Subcutaneous adipose tissue (tissue), 4 donors: ENCODE results near the gene KIF12. TPM values are rescaled to one million over a fixed set of nuclear protein-coding genes. Genes with fewer than 3 reads are reported as not detected.

Experiments
- CTCF ChIP-seq: fragments of 450-650 bp; IDR thresholded peaks from one replicate; pipeline ENCODE4 v1.5.1; 2016; ENCODE audit warnings: low read depth, mild to moderate bottlenecking, control low read depth, antibody characterized with exemption, moderate library complexity
- total RNA-seq, 4 donors: library from RNA; depleted of rRNA; stranded (reverse); fragments of >200 nt; gene quantifications; one replicate each; pipeline ENCODE4 v1.1.0, GENCODE V29; 2016

The KIF12 gene
- total RNA-seq, 4 donors from 2014 or later = not detected

GRCh38 chr9:114084282-114085073, 14.6 kb downstream of the KIF12 start:
- TF ChIP-seq CTCF = no peak

GRCh38 chr9:114083666-114084065, 15.4 kb downstream of the KIF12 start:
- TF ChIP-seq CTCF = no peak

GRCh38 chr9:114082017-114082762, 16.9 kb downstream of the KIF12 start:
- no peak for TF ChIP-seq CTCF

GRCh38 chr9:114081441-114082016, 17.6 kb downstream of the KIF12 start:
- TF ChIP-seq CTCF = no peak

- TF ChIP-seq CTCF = no peak
Measured at GRCh38 chr9:114080773-114081440, 18.2 kb downstream of the KIF12 start.

- no peak for TF ChIP-seq CTCF
Measured at GRCh38 chr9:114080195-114080772, 18.8 kb downstream of the KIF12 start.
